Placental pericyte (primary cell): ENCODE results near the gene RABL2B. TPM values are rescaled to one million over a fixed set of nuclear protein-coding genes. Genes with fewer than 3 reads are reported as not detected.

ENCODE experiments used
- total RNA-seq: library from RNA; depleted of rRNA; stranded (reverse); fragments of >200 nt; gene quantifications from 2 replicates; pipeline ENCODE4 v1.2.3, GENCODE V29; 2012

Gene RABL2B
- total RNA-seq = 18.2 and 24.6 TPM in 2 replicates

GRCh38 chr22:50783033-50783879 lies at the start of gene RABL2B:
TSS of gene RABL2B (minus strand) at chr22:50783636. CDS start at chr22:50782294, 1,342 bp downstream.

GRCh38 chr22:50737728-50738648 lies 45.4 kb downstream of the RABL2B start, which contains the start of gene ACR:
TSS of gene ACR (plus strand) at chr22:50738204. CDS start at chr22:50738236, 32 bp downstream.

Other genes with a start within 250 kb of the RABL2B start
- 5.3 TPM in 1 of 2 replicates, not detected in the other for gene KLHDC7B, start 237.7 kb downstream of the RABL2B start, total RNA-seq
- not detected in 2 replicates for gene SYCE3, start 220.7 kb downstream of the RABL2B start, total RNA-seq
- gene CPT1B, start 205.2 kb downstream of the RABL2B start, total RNA-seq = 3.9 and 9.8 TPM in 2 replicates
- gene CHKB, start 200.8 kb downstream of the RABL2B start, total RNA-seq = 26.9 and 44.6 TPM in 2 replicates
- gene MAPK8IP2, start 182.8 kb downstream of the RABL2B start, total RNA-seq = 0.14 and 1.5 TPM in 2 replicates
- 27.3 and 38.1 TPM in 2 replicates for gene ARSA, start 155.5 kb downstream of the RABL2B start, total RNA-seq
- gene SHANK3, start 110.8 kb downstream of the RABL2B start, total RNA-seq = 1.1 TPM in 2 replicates
- gene ACR, start 45.4 kb downstream of the RABL2B start, total RNA-seq = not detected in 2 replicates